Stimulated activated CD8-positive, alpha-beta memory T cell treated with anti-CD3 and anti-CD28 coated beads, Interleukin-12 subunit alpha, Interleukin-12 subunit beta, amount 100 ng/mL, for 24 hours (primary cell): ENCODE results near the gene HELZ.
"Not testable (repeated sequence)": the region's sequence is repeated elsewhere in the genome, so short reads cannot be mapped to it uniquely, and the experiment has no call there.

ENCODE experiments used
- DNase-seq: peaks from one replicate; pipeline ENCODE4 v3.0.0-alpha.2; 2020; ENCODE audit errors: extremely low read depth

Gene HELZ

GRCh38 chr17:67121316-67121891 is 123.6 kb downstream of the HELZ start:
- no peak for DNase-seq

GRCh38 chr17:67119102-67119501 is 125.9 kb downstream of the HELZ start:
- DNase-seq: no peak

DNA sequence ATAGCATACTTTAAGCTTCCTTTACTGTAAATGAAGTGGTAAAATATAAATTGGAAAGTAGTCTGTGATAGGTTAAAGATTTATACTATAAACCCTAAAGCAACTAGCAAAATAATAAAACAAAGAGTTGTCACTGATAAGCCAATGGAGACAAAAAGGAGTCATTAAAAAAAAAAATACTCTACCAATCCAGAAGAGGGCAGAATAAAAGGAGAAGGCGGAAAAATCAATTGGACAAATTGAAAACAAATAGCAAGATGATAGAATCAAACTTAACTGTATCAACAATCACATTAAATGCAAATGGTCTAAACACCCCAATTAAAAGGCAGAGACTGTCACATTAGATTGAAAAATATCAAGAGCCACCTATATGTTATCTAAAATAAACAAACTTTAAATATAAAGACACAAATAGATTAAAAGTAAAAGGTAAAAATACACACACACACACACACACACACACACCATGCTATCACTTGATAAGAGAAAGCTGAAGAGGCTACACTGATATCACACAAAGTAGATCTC is 128.9 kb downstream of the HELZ start:
- no peak for DNase-seq

GRCh38 chr17:67115401-67115800 is 129.6 kb downstream of the HELZ start:
- no peak for DNase-seq

- no peak for DNase-seq
Measured at GRCh38 chr17:67113486-67113885, 131.5 kb downstream of the HELZ start.

- DNase-seq: no peak
Measured at GRCh38 chr17:67111808-67112207, 133.2 kb downstream of the HELZ start.

- no peak for DNase-seq
Measured at GRCh38 chr17:67111327-67111726, 133.7 kb downstream of the HELZ start.

DNA sequence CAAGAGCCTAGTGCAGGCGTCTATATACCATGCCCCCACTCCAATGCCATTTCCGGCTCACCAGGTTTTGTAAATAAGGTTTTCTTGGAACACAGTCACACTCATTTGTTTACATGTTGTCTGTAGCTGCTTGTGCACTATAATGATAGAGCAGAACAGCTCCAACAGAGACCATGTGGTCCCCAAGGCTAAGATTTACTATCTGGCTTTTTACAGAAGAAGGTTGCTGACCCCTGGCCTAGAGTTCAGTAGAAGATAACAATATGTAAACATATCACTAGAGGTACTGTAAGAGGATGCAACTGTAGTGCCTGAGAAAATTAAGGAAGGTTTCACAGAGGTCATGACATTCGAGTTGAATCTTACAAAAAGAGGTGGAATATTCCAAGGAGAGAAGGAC is 134.4 kb downstream of the HELZ start:
- no peak for DNase-seq

GRCh38 chr17:67109111-67109510 is 135.9 kb downstream of the HELZ start:
- no peak for DNase-seq

DNA sequence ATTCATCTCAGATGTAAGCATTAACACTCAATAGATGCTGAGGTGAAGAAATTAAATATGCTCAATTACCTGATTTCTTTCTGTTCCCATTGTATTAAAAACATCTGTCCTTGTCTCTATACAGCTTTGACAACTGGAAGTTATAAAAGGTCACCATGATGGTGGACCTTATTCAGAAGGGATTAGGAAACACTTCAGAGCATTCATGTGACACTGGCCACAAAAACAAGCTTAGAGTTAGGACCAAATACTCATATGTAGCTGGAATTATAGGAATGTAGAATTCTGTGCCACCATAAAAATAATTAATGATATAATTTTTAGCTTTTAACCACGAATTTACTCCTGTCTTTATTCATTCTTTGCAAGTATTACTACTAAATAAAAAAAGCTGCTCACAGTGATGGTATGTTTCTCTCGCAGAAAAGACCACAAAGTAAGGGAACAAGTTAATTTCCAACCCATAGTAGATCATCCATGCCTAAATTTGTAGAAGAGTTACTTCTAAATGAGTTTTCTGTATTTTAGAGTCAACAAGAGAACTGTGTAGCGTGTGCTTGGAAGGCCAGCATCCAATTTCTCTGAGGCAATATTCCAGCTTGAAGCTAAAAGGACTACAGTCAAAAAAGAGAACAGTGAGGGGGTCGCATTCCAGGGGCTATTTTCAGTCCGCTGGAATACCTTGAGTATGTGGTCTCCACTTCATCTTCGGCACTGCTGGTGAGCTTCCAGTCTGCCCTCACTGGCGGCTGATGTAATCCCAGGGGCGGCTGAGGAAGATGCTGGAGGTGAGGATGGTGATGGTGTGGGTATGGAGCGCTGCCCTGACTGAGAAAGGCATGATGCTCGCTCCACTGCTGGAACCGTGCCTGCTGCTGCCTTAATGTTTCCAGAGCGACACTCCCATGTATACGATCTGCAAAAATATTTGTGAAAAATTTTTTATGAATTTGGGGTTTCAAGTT is 136.9 kb downstream of the HELZ start:
- DNase-seq: no peak

- DNase-seq: no peak
Measured at GRCh38 chr17:67107171-67107570, 137.8 kb downstream of the HELZ start.

GRCh38 chr17:67105213-67105612 is 139.8 kb downstream of the HELZ start:
- no peak for DNase-seq

- not testable (repeated sequence) for DNase-seq
Measured at GRCh38 chr17:67104641-67105040, 140.4 kb downstream of the HELZ start.

- DNase-seq: no peak
Measured at GRCh38 chr17:67098006-67098405, 147.0 kb downstream of the HELZ start.

GRCh38 chr17:67096609-67097008 is 148.4 kb downstream of the HELZ start:
- DNase-seq: no peak

DNA sequence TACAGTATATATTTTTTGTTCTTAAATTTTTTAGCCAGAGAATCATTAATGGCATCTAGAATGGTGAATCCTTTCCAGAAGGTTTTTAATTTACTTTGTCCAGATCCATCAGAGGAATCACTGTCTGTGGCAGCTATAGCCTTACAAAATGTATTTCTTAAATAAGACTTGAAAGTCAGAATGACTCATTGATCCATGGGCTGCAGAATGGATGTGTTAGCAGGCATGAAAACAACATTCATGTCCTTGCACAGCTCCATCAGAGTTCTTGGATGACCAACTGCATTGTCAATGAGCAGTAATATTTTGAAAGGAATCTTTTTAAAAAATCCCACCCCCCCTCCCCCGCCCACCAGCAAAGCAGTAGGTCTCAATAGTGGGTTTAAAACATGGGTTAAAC is 149.2 kb downstream of the HELZ start:
- no peak for DNase-seq

- DNase-seq: not testable (repeated sequence)
Measured at GRCh38 chr17:67095291-67095690, 149.7 kb downstream of the HELZ start.

DNA sequence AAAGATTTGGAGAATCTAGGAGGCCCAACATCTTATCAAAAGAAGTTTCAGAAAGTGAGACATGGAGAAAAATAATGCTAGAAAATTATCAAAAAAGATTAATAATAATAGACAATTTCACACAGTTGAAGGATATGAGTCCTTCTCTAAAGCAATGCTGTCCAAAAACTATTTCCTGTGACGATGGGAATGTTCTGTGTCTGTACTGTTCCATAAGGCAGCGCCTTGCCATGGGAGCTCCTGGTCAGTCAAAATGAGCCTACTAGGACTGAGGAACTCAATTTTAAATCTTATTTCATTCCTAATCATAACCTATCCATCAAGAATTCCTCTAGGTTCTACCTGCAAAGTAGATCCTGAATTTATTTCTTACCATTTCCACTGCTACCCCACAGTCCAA is 151.6 kb downstream of the HELZ start:
- no peak for DNase-seq

DNA sequence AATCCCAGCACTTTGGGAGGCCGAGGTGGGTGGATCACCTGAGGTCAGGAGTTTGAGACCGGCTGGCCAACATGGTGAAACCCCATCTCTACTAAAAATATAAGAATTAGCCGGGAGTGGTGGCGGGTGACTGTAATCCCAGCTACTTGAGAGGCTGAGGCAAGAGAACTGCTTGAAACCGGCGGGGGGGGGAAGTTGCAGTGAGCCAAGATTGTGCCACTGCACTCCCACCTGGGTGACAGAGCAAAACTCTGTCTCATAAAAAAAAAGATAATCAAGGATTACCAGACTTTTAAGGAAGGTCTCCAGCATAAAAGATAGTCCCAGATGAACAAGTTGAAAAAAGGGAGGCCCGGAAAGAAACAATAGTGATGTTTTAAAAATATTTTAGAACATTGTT is 152.3 kb downstream of the HELZ start:
- not testable (repeated sequence) for DNase-seq

GRCh38 chr17:67092291-67092690 is 152.7 kb downstream of the HELZ start:
- no peak for DNase-seq

DNA sequence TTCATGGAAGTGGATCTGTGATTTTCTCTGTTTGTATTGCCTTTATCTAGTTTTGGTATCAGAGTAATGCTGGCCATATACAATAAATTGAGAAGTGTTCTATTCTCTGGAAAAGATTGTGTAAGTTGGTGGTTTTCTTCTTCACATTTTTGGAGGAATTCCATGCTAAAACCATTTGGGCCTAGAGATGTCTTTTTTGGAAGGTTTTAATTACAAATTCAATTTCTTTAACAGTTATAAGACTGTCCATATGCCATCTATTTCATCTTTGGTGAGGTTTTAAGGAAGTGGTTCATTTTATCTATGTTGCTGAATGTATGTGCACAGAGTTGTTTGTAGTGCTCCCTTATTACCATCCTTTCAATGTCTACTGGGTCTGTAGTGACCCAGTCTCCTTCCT is 154.7 kb downstream of the HELZ start:
- DNase-seq: no peak

- DNase-seq: no peak
Measured at GRCh38 chr17:67088639-67089038, 156.4 kb downstream of the HELZ start.

DNA sequence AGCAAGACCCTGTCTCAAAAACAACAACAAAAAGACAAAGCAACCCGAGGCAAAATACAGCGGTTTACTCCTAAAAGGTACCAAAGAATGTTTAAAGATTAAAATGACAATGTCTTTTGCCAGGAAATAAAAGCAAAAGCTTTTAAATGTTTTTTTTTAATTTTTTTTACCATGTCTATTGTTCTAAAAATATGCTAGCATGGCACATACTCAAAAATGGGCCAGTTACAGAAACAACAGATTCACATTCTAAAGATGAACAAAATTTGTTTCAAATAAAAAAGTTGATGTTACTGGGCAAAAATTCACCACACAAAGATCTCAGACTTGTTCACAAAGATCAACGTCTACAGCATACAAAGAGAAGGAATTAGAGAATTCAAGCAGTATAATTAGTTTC is 159.6 kb downstream of the HELZ start:
- DNase-seq: no peak
